GM18870 (cell line): ENCODE results near the gene PRKCH.
A peak's percentile ranks its signal among the peaks of the same experiment; 100 is the strongest.
"Not testable (repeated sequence)": the region's sequence is repeated elsewhere in the genome, so short reads cannot be mapped to it uniquely, and the experiment has no call there.

ENCODE experiments used
- ATAC-seq: cut with Tn5 transposase; IDR thresholded peaks from one replicate; pipeline ENCODE4 v1.9.1; 2021; ENCODE audit warnings: moderate library complexity; ENCODE audit not compliant: unreplicated experiment

PRKCH gene

GRCh38 chr14:61451891-61452400 is 130.6 kb downstream of the PRKCH start:
- no peak for ATAC-seq

- ATAC-seq: no peak
These were observed 131.1 kb downstream of the PRKCH start for GRCh38 chr14:61452452-61452851.

- ATAC-seq: no peak
These were observed 131.9 kb downstream of the PRKCH start for GRCh38 chr14:61453103-61453767.

- no peak for ATAC-seq
These were observed 133.2 kb downstream of the PRKCH start for GRCh38 chr14:61454545-61454944.

- ATAC-seq: no peak
These were observed 134.0 kb downstream of the PRKCH start for GRCh38 chr14:61455351-61455750.

GRCh38 chr14:61456720-61457119 is 135.3 kb downstream of the PRKCH start:
- ATAC-seq: peak; percentile 73

GRCh38 chr14:61458766-61459165 is 137.4 kb downstream of the PRKCH start:
- no peak for ATAC-seq

GRCh38 chr14:61459229-61459628 is 137.8 kb downstream of the PRKCH start:
- no peak for ATAC-seq

- ATAC-seq: no peak
These were observed 138.7 kb downstream of the PRKCH start for GRCh38 chr14:61460063-61460462.

GRCh38 chr14:61460718-61461611 is 139.6 kb downstream of the PRKCH start:
- ATAC-seq: no peak

GRCh38 chr14:61461808-61462275 is 140.5 kb downstream of the PRKCH start:
- ATAC-seq: no peak

- no peak for ATAC-seq
These were observed 141.3 kb downstream of the PRKCH start for GRCh38 chr14:61462566-61463193.

GRCh38 chr14:61463664-61464285 is 142.4 kb downstream of the PRKCH start:
- no peak for ATAC-seq

GRCh38 chr14:61464539-61465320 is 143.4 kb downstream of the PRKCH start:
- ATAC-seq: not testable (repeated sequence)

GRCh38 chr14:61466249-61466904 is 145.0 kb downstream of the PRKCH start:
- ATAC-seq: no peak

- ATAC-seq: no peak
These were observed 145.5 kb downstream of the PRKCH start for GRCh38 chr14:61466905-61467280.

GRCh38 chr14:61467296-61467695 is 145.9 kb downstream of the PRKCH start:
- no peak for ATAC-seq

- no peak for ATAC-seq
These were observed 146.9 kb downstream of the PRKCH start for GRCh38 chr14:61468063-61468825.

GRCh38 chr14:61469781-61470180 is 148.4 kb downstream of the PRKCH start:
- ATAC-seq: no peak
